ENCODE data around the gene GPR101. TPM values are rescaled to one million over a fixed set of nuclear protein-coding genes. Genes with fewer than 3 reads are reported as not detected.
A peak's percentile ranks its signal among the peaks of the same experiment; 100 is the strongest.

The GPR101 gene, protein sequence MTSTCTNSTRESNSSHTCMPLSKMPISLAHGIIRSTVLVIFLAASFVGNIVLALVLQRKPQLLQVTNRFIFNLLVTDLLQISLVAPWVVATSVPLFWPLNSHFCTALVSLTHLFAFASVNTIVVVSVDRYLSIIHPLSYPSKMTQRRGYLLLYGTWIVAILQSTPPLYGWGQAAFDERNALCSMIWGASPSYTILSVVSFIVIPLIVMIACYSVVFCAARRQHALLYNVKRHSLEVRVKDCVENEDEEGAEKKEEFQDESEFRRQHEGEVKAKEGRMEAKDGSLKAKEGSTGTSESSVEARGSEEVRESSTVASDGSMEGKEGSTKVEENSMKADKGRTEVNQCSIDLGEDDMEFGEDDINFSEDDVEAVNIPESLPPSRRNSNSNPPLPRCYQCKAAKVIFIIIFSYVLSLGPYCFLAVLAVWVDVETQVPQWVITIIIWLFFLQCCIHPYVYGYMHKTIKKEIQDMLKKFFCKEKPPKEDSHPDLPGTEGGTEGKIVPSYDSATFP
- total RNA-seq, result not detected
- long read RNA-seq, result 0 reads

DNA sequence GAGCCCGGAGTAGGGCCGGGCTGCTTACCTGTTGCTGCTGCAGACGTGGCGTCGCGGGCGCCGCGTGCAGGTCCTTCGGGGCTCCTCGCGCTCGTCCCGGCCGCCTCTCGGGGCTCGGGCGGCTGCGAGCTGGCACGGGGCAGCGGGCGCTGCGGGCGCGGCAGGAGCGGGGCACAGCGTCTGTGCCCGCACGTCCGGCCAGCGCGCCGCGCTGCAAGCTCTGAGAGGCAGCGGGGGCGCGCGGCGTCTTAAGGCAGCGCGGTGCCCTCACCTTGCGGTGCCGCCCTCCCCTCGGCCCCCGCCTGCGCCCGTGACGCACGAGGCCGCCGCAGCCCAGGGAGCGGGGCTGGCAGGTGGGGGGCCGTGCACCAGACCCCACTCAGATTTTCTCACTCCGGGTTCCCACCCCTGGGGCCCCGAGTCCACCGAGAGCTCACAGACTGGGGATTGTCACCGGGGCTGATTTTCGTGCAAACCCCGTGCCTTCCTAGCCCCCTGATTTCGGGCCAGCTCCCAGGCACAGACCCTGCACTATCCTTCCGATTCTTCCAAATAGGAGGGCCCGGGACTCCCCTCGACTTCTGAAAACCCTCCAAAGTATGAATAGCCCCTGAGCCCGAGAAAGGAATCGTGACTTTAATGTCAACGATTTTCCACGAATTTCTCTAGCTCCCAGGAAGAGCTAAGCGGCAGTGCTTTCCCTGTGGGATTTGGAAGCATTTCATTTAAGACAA, at the start of gene GPR101:
Gene GPR101, minus strand, starts transcription at position 222 of the 734 bp plus-strand sequence. CDS start 2,321 bp downstream, outside the sequence.
- DNase-seq (ENCODE audit: low spot score), result no peak
- intact Hi-C loops (cut with DNase I), result no loop called here

DNA sequence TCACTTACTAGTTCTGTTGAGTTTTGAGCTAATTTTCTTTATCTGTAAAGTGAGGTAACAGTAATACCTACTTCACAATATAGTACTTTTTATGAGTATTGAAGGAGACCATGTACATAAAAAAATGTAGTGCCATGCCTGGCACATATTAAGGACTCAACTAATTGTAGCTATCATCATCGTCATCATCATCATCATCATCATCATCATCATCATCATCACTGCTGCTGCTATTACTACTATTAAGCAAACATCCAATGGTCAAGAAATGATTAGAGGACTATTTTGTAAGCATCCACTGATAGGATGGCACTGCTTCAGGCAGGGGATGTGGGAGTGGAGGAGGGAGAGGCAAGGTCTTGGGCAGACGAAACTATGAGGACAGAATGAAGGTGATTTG, 47.4 kb upstream of the GPR101 start:
- intact Hi-C loops (cut with DNase I), result no loop called here
- DNase-seq (ENCODE audit: low spot score), result no peak

DNA sequence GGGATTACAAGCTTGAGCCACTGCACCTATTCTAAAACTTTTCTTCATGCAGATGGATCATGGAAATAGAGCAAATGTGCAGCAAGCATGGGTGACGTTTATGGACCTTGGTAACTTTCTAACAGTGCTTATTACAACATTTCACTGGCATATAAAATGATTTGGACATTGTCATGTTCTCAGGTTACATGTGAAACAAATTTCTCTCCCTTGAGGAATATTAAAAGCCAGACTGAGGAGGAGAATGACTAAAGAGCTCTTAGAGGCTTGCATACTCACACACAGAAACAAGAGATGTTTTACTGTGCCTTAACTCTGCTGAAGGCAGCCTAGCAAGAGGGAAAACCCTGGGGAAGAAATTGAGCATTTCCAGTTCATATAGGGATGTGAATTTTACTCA, 38.6 kb upstream of the GPR101 start:
- intact Hi-C loops (cut with DNase I), result no loop called here

DNA sequence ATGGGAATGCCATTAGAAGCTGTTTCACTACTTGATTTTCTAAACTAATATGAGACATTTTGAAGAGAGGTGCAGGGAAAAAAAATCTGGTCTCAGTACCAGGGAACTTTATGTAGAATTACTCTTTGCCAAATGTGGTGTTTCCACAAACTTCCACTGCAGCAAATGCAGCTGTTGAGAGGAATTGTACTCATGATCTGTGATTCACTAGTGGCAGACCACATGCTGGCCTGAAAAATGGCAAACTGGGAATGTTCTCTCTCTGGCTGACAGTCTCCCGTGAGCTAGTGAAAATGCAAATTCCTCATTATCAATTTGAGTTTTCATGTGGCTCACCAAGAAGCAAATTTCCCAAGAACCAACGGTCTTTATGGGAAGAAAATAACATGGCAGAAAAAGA, 37.8 kb upstream of the GPR101 start:
- no peak for DNase-seq (ENCODE audit: low spot score)
- intact Hi-C loops (cut with DNase I), result no loop called here

More for the DNA sequence above, 38.6 kb upstream of the GPR101 start:
- no peak for DNase-seq (ENCODE audit: low spot score)

DNA sequence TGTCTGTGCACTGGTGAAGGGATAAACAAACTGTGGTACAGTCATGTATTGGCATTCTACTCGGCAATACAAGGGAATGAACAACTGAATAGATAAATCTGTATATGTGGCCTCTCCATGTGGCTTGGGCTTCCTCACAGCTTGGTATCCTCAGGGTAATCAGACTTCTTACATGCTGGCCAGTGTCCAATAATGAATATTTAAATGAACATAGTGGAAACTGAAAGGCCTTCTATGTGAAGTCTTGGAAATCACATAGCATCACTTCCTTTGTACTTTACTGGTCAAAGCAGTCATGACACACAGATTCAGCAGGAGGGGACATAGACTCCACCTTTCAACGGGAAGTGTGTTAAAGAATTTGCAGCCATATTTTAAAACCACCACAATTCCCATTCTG, 33.4 kb upstream of the GPR101 start:
- intact Hi-C loops (cut with DNase I), result no loop called here

DNA sequence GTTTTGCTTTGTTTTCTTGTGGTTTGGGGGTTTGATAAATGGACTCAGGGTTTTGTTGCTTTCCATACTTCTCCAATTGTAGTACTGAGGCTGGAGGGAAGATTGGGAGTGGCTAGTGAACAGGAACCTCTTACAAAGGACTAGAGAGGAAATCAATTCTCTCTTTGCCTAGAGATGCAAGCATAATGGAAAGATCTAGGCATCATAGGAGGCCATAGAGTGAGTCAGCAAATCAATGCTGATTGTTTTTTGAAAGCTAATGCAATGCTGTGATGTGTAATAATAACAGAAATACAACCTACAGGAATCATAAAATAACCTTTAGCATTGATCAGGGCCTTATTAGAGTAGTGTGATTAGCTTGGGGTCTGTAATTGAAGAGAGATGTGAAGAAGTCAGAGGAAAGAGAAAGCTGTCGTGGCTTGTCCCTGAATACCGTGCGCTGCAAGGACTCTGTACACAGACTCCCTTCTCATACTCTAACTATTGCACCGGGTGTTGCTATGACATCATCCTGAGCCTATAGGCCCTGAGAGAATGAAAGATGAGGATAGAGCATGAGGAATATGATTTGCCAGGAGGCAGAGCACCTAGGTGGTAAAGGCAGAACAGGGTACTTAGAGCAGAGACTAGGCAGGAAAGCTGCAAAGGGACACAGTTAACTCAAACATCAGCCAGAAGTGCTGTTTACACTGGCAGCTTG, 29.3 kb upstream of the GPR101 start:
- no peak for DNase-seq (ENCODE audit: low spot score)
- intact Hi-C loops (cut with DNase I), result no loop called here

More for the DNA sequence above, 33.4 kb upstream of the GPR101 start:
- DNase-seq (ENCODE audit: low spot score), result no peak

DNA sequence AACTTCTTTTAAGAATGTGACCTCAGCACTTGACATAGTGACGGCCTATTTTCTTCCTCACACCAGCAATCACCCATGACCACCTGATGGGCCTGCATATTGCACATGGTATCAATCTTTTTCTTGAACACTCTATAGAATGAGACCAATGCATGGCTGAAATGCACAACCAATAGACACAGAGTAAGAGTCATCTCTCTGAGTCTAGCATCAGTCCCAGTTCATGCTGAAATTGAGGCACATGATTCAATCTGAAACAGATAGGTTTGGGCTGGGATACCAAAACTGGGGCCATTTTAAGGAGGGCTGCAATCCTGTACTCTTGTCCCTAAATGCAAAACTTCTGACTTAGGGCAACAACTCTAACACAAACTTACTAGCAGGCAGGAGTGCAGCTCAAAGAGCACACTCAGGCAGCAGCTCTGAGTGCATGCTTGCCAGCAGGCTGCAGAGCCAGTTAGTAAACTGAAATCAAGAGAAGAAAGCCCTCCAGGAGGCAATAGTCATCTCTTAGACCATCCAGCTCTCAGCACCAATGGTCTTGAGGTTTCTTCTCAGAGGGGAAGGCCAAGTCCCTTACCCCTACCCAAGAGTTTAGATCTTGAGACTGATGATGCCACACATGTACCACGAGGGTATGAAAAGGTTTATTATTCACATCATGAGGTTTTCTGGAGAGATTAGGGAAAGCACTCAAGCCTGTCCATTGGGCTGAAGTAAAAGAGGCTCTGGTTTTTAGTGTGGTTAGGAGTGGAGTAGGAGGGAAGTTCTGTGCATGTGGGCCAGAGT, 24.7 kb upstream of the GPR101 start:
- intact Hi-C loops (cut with DNase I), result no loop called here
- no peak for DNase-seq (ENCODE audit: low spot score)

DNA sequence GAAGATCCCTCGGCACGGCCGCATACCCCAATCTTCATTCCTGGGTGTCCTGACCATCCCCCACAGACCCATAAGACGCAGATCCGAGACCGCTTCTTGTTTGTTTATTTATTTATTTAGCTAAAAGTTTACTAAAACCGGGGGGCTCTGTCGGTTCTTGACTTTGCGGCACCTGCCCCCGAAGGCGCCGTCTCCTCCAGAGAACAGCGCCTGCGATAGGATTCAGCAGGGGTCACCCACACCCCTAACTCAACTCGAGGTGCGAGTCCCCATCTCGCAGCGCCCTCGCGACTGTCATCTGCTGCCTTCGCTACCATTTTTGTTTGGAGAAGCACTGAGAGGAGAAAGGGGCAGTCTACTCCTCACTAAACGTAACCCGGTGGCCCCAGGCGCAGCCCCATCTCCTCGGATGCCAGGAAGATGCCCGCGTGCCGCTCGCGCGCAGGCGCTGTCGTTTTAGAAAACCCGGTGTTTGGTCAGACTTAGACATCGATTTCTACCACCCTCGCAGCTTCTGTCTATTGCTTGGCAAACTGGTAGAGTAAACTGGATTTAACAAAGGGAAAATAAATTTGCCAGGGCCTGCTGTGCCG, 18.9 kb upstream of the GPR101 start:
- intact Hi-C loops (cut with DNase I), result loop anchor here (5.0 kb wide), 1 partner anchor 100 kb away; no protein-coding TSS in a partner anchor
- DNase-seq (ENCODE audit: low spot score), result no peak

DNA sequence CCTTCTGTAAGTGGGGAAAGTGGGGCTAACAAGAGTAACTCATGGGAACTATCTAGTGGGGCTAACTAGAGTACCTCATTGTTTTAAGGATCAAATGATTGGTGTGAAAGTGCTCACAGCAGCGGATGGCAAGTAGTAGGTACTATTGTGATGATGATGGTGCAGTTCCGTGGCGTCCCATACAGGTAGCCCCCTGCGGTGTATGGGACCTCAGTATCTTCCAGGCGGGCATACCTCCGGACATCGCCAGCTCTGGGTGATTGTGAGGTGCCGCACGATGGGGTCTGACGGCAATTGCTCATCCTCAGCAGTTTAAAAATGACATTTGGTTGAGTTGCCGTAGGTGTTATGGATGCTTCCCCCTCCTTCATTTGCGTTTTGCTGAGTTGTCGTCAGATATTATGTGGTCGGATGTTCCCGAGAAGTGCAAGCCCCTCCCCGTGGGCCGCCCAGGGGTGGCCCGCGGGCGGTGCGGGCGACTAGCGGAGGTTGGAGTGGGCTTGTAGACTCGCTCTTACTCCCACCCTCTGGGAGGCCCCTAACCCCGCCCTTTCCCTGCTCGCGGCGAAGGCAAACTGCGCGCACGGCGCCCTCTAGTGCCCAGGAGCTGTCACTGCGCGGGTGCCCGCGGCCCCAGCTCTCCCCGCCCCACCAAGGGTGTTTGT, 18.3 kb upstream of the GPR101 start:
- DNase-seq (ENCODE audit: low spot score), result peak; percentile 77
- intact Hi-C loops (cut with DNase I), result loop anchor here (5.0 kb wide), 1 partner anchor 100 kb away; no protein-coding TSS in a partner anchor

DNA sequence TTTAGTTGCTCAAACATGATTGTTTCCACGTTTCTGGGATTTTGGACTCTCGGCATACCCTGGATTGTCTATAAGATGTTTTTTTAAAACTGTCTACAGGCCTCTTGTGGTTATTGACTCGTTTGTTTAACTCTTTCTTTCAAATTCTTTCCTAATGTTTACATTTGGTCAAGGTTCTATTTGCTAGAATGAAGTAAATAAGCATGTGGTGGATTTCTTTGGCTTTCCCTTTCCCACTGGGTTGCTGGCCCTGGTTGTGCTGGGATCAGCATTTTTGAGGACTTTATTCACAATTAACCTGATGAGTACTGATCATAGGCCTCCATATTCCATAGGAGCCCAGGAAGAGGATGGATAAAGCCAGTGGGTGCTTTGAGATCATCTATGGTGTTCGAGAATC, 11.1 kb upstream of the GPR101 start:
- intact Hi-C loops (cut with DNase I), result no loop called here
- DNase-seq (ENCODE audit: low spot score), result no peak

DNA sequence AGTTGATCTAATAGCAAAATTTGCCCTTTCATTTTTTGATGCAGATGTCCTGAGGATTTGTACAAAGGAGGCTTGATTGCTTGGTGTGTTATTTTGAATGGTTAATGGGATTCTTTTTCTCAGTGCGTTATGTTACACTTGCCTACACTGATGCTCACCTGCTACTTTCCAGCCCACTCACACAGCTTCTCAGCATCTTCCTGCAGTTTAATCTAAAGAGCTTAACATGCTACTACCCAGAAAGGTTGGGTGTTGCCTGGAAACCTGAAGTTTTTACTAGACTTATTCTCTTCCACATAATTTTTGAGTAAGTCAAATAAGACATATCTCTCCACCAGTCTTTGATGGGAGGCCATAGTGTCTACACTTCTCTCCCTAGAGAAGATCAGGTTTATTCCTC, 9.9 kb upstream of the GPR101 start:
- intact Hi-C loops (cut with DNase I), result no loop called here
- DNase-seq (ENCODE audit: low spot score), result no peak

DNA sequence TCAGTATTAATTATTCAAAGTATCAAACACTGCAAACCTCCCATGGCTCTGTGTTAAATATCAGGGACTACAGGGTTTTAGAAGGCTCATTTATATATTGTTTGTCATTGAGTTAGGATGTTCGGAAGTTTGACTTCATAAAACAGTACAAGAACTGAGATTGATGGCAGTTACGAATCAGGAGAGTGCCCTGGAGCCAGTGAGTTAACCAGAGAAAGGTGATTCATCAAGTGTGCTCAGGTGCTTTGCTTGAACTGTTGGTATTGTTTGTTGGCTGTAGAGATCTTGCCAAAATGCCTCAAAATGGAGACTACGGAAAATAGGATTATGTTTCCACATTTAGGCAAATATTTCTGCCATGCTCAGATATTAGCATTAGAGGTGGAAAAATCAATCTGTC, 7.5 kb upstream of the GPR101 start:
- no peak for DNase-seq (ENCODE audit: low spot score)

DNA sequence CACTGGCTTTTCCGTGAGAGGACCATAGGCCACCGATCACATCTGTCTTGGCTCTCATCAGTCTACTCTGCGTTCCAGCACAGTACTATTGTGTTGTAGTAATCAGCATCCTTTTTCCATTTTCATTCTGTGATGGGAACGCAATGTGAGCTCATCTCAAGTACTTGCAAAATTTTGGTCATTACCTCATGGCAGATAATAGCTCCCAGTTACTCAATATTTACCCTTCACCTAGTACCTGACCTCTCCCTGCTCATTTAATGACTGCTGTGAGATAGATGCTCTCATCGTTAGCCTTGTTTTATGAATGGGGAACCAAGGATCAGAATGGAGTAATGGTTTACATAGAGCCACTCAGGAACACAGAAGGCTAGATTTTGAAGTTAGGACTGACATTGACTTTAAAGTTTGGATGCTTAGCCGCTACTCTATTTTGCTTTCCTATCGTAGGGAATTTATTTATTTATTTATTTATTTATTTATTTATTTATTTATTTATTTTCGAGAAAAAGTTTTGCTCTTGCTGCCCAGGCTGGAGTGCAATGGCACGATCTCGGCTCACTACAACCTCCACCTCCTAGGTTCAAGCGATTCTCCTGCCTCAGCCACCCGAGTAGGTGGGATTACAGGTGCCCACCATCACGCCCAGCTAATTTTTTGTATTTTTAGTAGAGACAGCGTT, 6.5 kb upstream of the GPR101 start:
- intact Hi-C loops (cut with DNase I), result no loop called here
- DNase-seq (ENCODE audit: low spot score), result no peak

More for the DNA sequence above, 7.5 kb upstream of the GPR101 start:
- intact Hi-C loops (cut with DNase I), result no loop called here

DNA sequence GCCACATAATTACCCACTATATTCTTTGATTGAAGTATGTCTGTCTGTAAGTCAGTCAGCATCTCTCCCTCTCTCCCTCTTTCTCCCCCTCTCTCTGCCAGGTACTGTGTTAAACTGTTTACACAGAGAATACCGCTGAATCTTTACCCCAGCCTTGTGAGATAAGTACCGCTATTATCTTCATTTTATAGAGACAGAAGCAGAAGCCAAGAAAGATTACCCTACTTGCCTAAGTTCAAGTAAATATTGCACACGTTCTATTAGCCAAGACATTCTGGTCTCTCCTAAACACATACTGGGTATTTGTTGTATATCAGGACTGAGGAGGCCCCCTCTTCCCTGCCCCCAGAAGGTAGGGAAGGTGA, 695 bp upstream of the GPR101 start:
- intact Hi-C loops (cut with DNase I), result no loop called here
- DNase-seq (ENCODE audit: low spot score), result no peak

DNA sequence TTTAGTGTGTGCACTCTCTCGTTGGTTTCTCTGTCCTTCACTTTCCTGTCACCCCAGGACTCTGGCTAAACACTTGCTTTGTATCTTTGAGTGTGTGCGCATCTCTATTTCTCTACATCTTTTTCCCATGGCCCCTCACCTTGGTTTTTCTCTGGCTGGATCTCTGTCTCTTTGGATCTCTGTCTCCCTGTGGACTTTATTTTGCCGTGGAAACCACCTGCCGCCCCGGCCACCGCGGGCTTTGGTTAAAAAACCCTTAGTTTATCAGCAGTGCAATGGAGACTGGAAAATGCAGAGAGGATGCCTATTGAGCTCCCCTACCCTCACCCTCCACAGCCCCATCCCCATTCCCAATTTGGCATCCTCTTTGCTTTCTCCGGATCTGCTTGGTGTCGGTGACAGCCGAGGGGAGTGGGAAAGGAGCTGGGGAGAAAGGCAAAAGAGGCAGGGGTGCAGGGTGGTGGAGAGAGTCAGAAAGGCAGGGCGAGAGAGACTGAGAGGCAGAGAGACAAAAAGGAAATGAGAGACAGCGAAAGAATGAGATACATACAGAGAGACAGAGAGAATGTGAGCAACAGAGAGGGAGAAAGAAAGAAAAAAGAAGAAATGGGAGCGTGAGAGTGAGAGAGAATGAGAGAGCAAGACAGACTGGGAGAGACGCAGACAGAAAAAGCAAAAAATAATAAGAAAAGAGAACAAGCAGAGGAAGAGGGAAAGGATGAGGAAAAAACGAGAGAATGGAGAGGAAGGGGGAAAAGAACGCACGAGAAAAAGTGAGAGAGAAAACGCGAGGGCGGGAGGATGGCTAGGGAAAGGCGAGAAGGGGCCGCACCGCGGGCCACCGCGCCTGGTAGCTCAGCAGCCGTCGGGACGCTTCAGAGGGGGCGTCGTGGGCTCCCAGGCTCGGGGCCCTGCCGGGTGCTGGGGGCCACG, 688 bp downstream of the GPR101 start:
- intact Hi-C loops (cut with DNase I), result no loop called here
- DNase-seq (ENCODE audit: low spot score), result no peak

DNA sequence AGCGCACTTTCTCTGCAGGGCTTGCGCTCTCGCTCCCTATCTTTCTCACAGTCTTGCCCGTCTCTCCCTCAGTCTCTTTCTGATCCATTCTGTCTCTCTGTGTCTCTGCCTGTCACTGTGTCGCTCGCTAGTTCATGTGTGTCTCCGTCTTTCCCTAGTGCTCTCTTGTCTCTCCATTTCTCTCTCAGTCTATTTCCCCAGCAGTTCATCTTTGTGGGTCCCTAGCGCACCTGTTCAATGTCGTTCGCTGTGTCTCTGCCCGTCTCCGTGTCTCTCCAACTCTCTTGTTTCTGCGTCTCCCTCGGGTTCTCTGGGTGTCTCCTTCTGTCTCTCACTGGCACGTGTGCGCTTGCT, 1.5 kb downstream of the GPR101 start:
- DNase-seq (ENCODE audit: low spot score), result no peak
- intact Hi-C loops (cut with DNase I), result no loop called here
